Stomach (tissue), 4 donors: ENCODE data around the gene EDC3.

ENCODE experiments used
- CTCF ChIP-seq, 7 experiments: fragments of 450-650 bp in 4 of 7; fragments of 200-600 bp in 3 of 7; sonication (generic) in 3 of 7; IDR thresholded peaks; one replicate each; pipeline ENCODE4 v1.5.1; 2016 to 2019; ENCODE audit warnings: antibody characterized with exemption in 7 of 7, control low read depth in 2 of 7, mild to moderate bottlenecking in 1 of 7
- POLR2A ChIP-seq, 4 donors: fragments of 450-650 bp; IDR thresholded peaks; one replicate each; pipeline ENCODE4 v1.6.1; 2016; ENCODE audit warnings: antibody characterized with exemption in 4 of 4, control low read depth in 2 of 4, mild to moderate bottlenecking in 1 of 4, moderate library complexity in 1 of 4

DNA sequence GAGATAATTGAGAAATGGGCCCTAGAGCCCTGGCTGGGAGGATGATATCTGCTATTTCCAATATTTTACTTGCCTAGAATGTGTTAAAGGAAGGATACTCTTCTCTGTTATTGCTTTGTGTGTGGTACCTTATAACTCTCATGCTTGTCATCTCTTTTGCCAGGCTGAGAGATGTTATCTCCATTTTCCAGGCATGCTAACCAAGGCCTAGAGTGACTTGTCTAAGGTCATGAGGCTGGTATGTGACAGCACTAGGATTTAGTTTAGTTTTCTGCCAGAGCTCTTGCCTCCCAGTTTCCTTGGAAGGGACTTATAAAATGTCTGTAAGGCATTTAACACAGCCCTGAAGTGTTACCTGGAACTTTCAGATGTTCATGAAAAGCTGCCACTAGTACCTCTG, 78.8 kb downstream of the EDC3 start:
- TF ChIP-seq CTCF (IDR thresholded peaks at IDR 0.05) (no peak), POLR2A (IDR thresholded peaks at IDR 0.05) (no peak)
